Natural killer cell (primary cell): ENCODE results near the gene SYMPK. TPM values are rescaled to one million over a fixed set of nuclear protein-coding genes. Genes with fewer than 3 reads are reported as not detected.
A peak's percentile ranks its signal among the peaks of the same experiment; 100 is the strongest.

ENCODE experiments used
- ATAC-seq, 3 donors: fragments of 150-1000 bp in 2 of 3; fragments of 200-7000 bp in 1 of 3; cut with Tn5 transposase; 1 replicate in 1 of 3; 2 replicates in 2 of 3; pipeline ENCODE4 v1.10.0; 2021; ENCODE audit warnings: mild to moderate bottlenecking in 2 of 3, moderate library complexity in 2 of 3
- DNase-seq, 2 donors: peaks; one replicate each; pipeline versions ENCODE4 v3.0.0 to v3.0.0-alpha.2; 2013 to 2021; ENCODE audit warnings: mixed read lengths in 1 of 2
- H3K27ac ChIP-seq: one replicate; pipeline ENCODE4 v1.5.1; 2013; ENCODE audit warnings: mild to moderate bottlenecking, low read length
- H3K27me3 ChIP-seq: one replicate; pipeline ENCODE4 v1.6.1; 2013; ENCODE audit warnings: low read length; ENCODE audit not compliant: control insufficient read depth, insufficient read depth
- H3K36me3 ChIP-seq: one replicate; pipeline ENCODE4 v1.6.1; 2013; ENCODE audit warnings: low read length; ENCODE audit not compliant: control insufficient read depth, insufficient read depth
- H3K4me1 ChIP-seq: one replicate; pipeline ENCODE4 v1.6.1; 2013; ENCODE audit warnings: low read length; ENCODE audit not compliant: control insufficient read depth, insufficient read depth
- H3K4me3 ChIP-seq: one replicate; pipeline ENCODE4 v1.5.1; 2013; ENCODE audit warnings: low read length
- H3K9me3 ChIP-seq: one replicate; pipeline ENCODE4 v1.6.1; 2013; ENCODE audit warnings: low read length; ENCODE audit not compliant: control insufficient read depth, insufficient read depth
- H3K27ac Mint-ChIP-seq, 2 donors: one replicate each; pipeline ENCODE4 v1.8.0; 2022; ENCODE audit warnings: mild to moderate bottlenecking in 2 of 2, mixed read lengths in 2 of 2, moderate library complexity in 1 of 2
- H3K27me3 Mint-ChIP-seq, 2 donors: one replicate each; pipeline ENCODE4 v1.8.0; 2022; ENCODE audit warnings: low read depth in 2 of 2, mixed read lengths in 2 of 2
- H3K36me3 Mint-ChIP-seq: one replicate; pipeline ENCODE4 v1.8.0; 2022; ENCODE audit warnings: mixed read lengths
- H3K4me1 Mint-ChIP-seq, 2 donors: one replicate each; pipeline ENCODE4 v1.8.0; 2022; ENCODE audit warnings: mixed read lengths in 2 of 2
- H3K4me3 Mint-ChIP-seq: one replicate; pipeline ENCODE4 v1.8.0; 2022; ENCODE audit warnings: mild to moderate bottlenecking, moderate library complexity, mixed read lengths
- H3K9me3 Mint-ChIP-seq, 2 donors: one replicate each; pipeline ENCODE4 v1.8.0; 2022; ENCODE audit warnings: mixed read lengths in 2 of 2
- WGBS: methylation state at CpG from one replicate; pipeline ENCODE4 v1.1.7; 2013; ENCODE audit warnings: missing lambda C conversion rate; ENCODE audit not compliant: insufficient coverage; 5-methylcytosine and 5-hydroxymethylcytosine counted together
- intact Hi-C: fragments of 100-400 bp; cut with micrococcal nuclease; formaldehyde crosslinking; loops from one replicate; pipeline ENCODE4 v1.14.2; 2022
- total RNA-seq, 4 donors: library from RNA; stranded (reverse); fragments of 120-200 nt in 1 of 4; gene quantifications; one replicate each; pipeline versions ENCODE4 v1.2.3 to v1.2.4, GENCODE V29; 2013 to 2022
- TF ChIP-seq, protein P1 (sequence below): fragments of 200-600 bp; IDR thresholded peaks from one replicate; pipeline ENCODE4 v1.8.0; 2022; ENCODE audit warnings: antibody characterized with exemption

Gene SYMPK
- total RNA-seq, 3 donors from 2014 or later (not counting 1 experiment from before 2014, with no cell fraction given): 86.4 to 94.8 (median 86.7) TPM

DNA sequence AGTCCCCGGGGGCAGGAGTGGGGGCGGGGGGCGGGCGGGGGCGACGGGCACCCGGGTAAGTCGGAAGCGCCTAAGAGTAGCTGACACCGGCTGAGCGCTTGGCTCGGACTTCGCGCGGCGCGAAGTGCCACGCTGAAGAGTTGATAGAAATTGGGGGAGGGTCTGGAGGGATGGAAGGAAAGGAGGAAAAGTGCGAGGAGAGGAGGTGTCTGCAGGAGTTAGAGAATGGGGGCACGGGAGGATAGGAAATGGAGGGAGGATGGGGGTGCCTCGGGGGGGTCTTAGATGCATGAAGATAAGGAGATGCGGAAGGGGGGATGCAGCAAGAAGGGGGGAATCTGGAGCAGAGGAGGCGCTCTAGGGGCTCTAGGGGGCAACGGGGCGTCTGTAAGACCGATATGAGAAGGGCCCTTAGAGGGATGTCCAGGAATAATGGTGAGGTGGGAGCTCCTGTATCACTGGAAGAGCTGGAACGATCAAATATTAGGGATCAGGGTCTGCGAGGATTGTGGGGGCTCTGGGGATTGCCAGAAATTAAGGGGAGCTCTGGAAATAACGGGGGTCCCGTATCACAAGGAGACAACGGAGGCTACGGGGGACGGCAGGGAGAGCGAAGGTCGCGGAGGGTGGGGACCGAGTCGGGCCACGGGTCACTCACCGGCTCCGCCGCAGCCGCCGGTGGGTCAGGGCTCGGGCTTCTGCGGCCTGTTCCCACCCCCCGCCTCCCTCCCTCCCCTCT, 39.1 kb upstream of the SYMPK start, which contains the start of gene MYPOP:
Gene MYPOP (minus strand): TSS at position 702 of the 739 bp plus-strand sequence. CDS start 840 bp downstream, outside the sequence.
- intact Hi-C loops: loop anchor here (1.0 kb wide), 1 partner anchor 16 kb away; the partner anchor contains the start of gene IRF2BP1
- H3K27ac Mint-ChIP-seq: peak within 1 kb of the TSS; percentile 83 to 92

DNA sequence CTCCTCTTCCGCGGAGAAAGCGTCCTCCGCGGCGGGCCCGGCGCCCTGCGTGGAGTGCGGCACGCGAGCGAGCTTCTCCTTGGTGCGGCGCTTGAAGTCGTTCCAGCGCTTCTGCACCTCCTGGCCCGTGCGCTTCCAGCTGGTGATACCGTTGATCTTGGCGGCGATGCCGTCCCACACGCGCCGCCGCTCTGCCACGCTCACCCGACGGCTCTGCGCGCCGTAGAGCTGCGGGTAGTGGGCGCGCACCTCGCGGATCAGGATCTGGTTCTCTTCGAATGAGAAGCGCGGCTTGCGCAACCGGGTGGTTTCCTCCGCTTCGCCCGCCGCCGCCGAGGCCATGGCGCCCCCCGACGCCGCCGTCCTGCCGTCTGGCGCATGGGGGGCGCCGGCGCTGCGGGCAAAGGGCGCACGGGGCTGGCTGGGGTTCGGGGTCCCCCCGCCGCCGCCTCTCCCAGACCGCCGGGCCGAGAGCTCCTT, 38.5 kb upstream of the SYMPK start:
- Histone ChIP-seq H3K27me3 (no peaks in the 10 kb centered on the region), H3K9me3 (no peaks in the 10 kb centered on the region), H3K4me3 (peak overlapping the region; percentile 56), H3K27ac (no peak overlapping the region), H3K4me1 (peaks cover 29% of the 10 kb centered on the region), H3K36me3 (peaks cover 10% of the 10 kb centered on the region)
- no peaks in the 10 kb centered on the region for H3K9me3 Mint-ChIP-seq
- ATAC-seq (peak; percentile 18 to 33 (median 33)), DNase-seq (peak; percentile 51 to 70)
- peaks cover 0 to 30% of the 10 kb centered on the region in 2 donors for H3K4me1 Mint-ChIP-seq
- peak overlapping the region in 1 of 2 donors; percentile 92 for H3K27ac Mint-ChIP-seq
- peak overlapping the region; percentile 49 for H3K4me3 Mint-ChIP-seq
- peaks cover 0 to 3% of the 10 kb centered on the region in 2 donors for H3K27me3 Mint-ChIP-seq
- intact Hi-C loops: no loop called here
- TF ChIP-seq, protein P1, sequence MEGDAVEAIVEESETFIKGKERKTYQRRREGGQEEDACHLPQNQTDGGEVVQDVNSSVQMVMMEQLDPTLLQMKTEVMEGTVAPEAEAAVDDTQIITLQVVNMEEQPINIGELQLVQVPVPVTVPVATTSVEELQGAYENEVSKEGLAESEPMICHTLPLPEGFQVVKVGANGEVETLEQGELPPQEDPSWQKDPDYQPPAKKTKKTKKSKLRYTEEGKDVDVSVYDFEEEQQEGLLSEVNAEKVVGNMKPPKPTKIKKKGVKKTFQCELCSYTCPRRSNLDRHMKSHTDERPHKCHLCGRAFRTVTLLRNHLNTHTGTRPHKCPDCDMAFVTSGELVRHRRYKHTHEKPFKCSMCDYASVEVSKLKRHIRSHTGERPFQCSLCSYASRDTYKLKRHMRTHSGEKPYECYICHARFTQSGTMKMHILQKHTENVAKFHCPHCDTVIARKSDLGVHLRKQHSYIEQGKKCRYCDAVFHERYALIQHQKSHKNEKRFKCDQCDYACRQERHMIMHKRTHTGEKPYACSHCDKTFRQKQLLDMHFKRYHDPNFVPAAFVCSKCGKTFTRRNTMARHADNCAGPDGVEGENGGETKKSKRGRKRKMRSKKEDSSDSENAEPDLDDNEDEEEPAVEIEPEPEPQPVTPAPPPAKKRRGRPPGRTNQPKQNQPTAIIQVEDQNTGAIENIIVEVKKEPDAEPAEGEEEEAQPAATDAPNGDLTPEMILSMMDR: no peak
- WGBS: 21% methylated on average over 69 of the region's 69 CpGs
- H3K36me3 Mint-ChIP-seq: no peaks in the 10 kb centered on the region

More for the DNA sequence above, 39.1 kb upstream of the SYMPK start, which contains the start of gene MYPOP:
- Histone ChIP-seq H3K27me3 (no peaks in the 10 kb centered on the region), H3K36me3 (peaks cover 10% of the 10 kb centered on the region), H3K27ac (peak within 1 kb of the TSS; percentile 73), H3K4me3 (peak within 1 kb of the TSS; percentile 56), H3K9me3 (no peaks in the 10 kb centered on the region), H3K4me1 (peaks cover 29% of the 10 kb centered on the region)
- no peaks in the 10 kb centered on the region for H3K9me3 Mint-ChIP-seq
- WGBS: under 1% methylated on average over 47 of the region's 47 CpGs
- H3K4me1 Mint-ChIP-seq: peaks cover 0 to 30% of the 10 kb centered on the region in 2 donors
- ATAC-seq: no peak
- no peaks in the 10 kb centered on the region for H3K36me3 Mint-ChIP-seq
- peaks cover 0 to 3% of the 10 kb centered on the region in 2 donors for H3K27me3 Mint-ChIP-seq
- TF ChIP-seq, protein P1: no peak
- peak in 1 of 2 donors; percentile 45 for DNase-seq
- peak within 1 kb of the TSS; percentile 96 for H3K4me3 Mint-ChIP-seq

DNA sequence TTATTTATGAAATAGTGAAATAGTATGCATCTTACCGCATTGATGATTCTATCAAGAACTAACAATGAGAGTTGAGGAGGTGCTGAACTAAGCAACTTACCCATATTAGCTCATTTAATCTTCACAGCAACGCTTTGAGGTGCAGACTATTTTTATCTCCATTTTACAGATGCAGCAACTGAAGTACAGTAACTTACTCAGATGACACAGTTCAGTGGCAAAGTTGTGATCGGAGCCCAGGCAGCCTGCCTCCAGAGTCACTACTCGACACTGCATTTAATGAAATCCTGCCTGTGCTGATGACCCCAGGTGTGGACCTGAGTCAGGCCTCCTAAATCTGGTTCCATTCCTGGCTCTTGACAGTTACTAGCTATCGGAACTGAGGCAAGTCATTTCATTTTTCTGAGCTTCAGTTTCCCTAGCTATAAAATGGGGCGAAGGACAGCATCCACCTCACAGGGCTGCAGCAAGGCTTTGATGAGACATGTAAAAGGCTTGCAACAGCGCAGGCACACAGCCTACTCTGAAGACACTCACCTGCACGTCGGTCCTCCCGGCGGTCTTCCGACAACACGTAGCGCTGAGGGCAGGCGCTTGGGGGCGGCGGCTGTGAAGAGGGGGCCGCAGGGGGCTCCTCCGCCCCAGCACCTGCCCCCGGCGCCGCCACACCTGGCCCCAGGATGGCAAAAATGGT, 37.9 kb upstream of the SYMPK start:
- H3K4me1 ChIP-seq: peaks cover 29% of the 10 kb centered on the region
- peaks cover 10% of the 10 kb centered on the region for H3K36me3 ChIP-seq
- 88% methylated on average over 21 of the region's 22 CpGs for WGBS
- no peak for DNase-seq
- Mint-ChIP-seq H3K36me3 (no peaks in the 10 kb centered on the region), H3K27ac (peak overlapping the region in 1 of 2 donors; percentile 92), H3K27me3 (peaks cover 0 to 3% of the 10 kb centered on the region in 2 donors), H3K4me1 (peaks cover 0 to 30% of the 10 kb centered on the region in 2 donors), H3K9me3 (no peaks in the 10 kb centered on the region), H3K4me3 (peak overlapping the region; percentile 58)
- no peak overlapping the region for H3K27ac ChIP-seq
- H3K4me3 ChIP-seq: no peak overlapping the region
- intact Hi-C loops: no loop called here
- H3K27me3 ChIP-seq: no peaks in the 10 kb centered on the region
- TF ChIP-seq, protein P1: no peak
- H3K9me3 ChIP-seq: no peaks in the 10 kb centered on the region
- no peak for ATAC-seq
